ENCODE measurements around the gene TSPY9.
"Not testable (repeated sequence)": the region's sequence is repeated elsewhere in the genome, so short reads cannot be mapped to it uniquely, and the experiment has no call there.

The TSPY9 gene

GRCh38 chrY:9486967-9487366, at the start of gene TSPY9:
Gene TSPY9 (plus strand): TSS chrY:9487267. CDS start chrY:9487313, 46 bp downstream.
- not testable (repeated sequence) for H3K27me3 ChIP-seq (ENCODE audit: control insufficient read depth in 1 of 2, insufficient read depth in 2 of 2, low read length in 2 of 2); H3K36me3 ChIP-seq (ENCODE audit: insufficient read depth, low read length); H3K4me3 ChIP-seq (ENCODE audit: low read depth in 1 of 2, low read length in 2 of 2); H3K27ac ChIP-seq (ENCODE audit: low read depth, low read length); H3K4me1 ChIP-seq (ENCODE audit: insufficient read depth, low read length); H3K9ac ChIP-seq (ENCODE audit: low read length); H3K9me3 ChIP-seq (ENCODE audit: low read length)

GRCh38 chrY:9466655-9467054, 20.4 kb upstream of the TSPY9 start, which contains the start of gene TSPY1:
Gene TSPY1 (plus strand): TSS chrY:9466955. CDS start chrY:9467001, 46 bp downstream.
- H3K36me3 ChIP-seq (ENCODE audit: insufficient read depth, low read length); H3K27ac ChIP-seq (ENCODE audit: low read depth, low read length); H3K9ac ChIP-seq (ENCODE audit: low read length); H3K4me3 ChIP-seq (ENCODE audit: low read depth in 1 of 2, low read length in 2 of 2); H3K9me3 ChIP-seq (ENCODE audit: low read length); H3K27me3 ChIP-seq (ENCODE audit: control insufficient read depth in 1 of 2, insufficient read depth in 2 of 2, low read length in 2 of 2); H3K4me1 ChIP-seq (ENCODE audit: insufficient read depth, low read length): not testable (repeated sequence)

GRCh38 chrY:9504396-9504795, 17.3 kb downstream of the TSPY9 start:
- not testable (repeated sequence) for H3K9ac ChIP-seq (ENCODE audit: low read length); H3K4me3 ChIP-seq (ENCODE audit: low read depth in 1 of 2, low read length in 2 of 2); H3K36me3 ChIP-seq (ENCODE audit: insufficient read depth, low read length); H3K4me1 ChIP-seq (ENCODE audit: insufficient read depth, low read length); H3K27me3 ChIP-seq (ENCODE audit: control insufficient read depth in 1 of 2, insufficient read depth in 2 of 2, low read length in 2 of 2); H3K9me3 ChIP-seq (ENCODE audit: low read length); H3K27ac ChIP-seq (ENCODE audit: low read depth, low read length)

DNA sequence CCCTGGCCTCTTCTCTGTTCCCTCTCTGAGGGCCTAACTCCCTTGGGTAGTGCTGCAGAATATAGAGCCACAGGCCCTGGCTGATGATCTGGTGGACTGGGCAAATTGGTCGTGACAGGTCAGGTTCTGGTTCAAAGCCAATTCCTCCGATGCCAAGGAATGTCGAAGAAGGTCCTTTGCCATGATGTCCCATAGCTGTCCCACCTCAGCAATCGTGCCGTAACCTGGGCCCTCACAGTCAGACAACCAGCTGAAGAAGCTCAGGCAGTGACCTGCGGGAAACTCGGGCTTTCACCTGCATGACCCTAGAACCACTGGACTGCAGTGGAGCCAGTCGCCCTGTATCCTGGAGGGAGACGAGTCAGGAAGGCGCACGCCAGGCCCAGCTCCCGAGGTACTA, 29.2 kb downstream of the TSPY9 start:
- H3K27me3 ChIP-seq (ENCODE audit: control insufficient read depth in 1 of 2, insufficient read depth in 2 of 2, low read length in 2 of 2); H3K9me3 ChIP-seq (ENCODE audit: low read length); H3K4me1 ChIP-seq (ENCODE audit: insufficient read depth, low read length); H3K9ac ChIP-seq (ENCODE audit: low read length); H3K36me3 ChIP-seq (ENCODE audit: insufficient read depth, low read length); H3K27ac ChIP-seq (ENCODE audit: low read depth, low read length); H3K4me3 ChIP-seq (ENCODE audit: low read depth in 1 of 2, low read length in 2 of 2): not testable (repeated sequence)

- H3K9ac ChIP-seq (ENCODE audit: low read length); H3K36me3 ChIP-seq (ENCODE audit: insufficient read depth, low read length); H3K4me1 ChIP-seq (ENCODE audit: insufficient read depth, low read length); H3K27ac ChIP-seq (ENCODE audit: low read depth, low read length); H3K27me3 ChIP-seq (ENCODE audit: control insufficient read depth in 1 of 2, insufficient read depth in 2 of 2, low read length in 2 of 2); H3K4me3 ChIP-seq (ENCODE audit: low read depth in 1 of 2, low read length in 2 of 2); H3K9me3 ChIP-seq (ENCODE audit: low read length): not testable (repeated sequence)
Measured at GRCh38 chrY:9527580-9527979, 40.5 kb downstream of the TSPY9 start, which contains the start of gene TSPY10. Gene TSPY10 (plus strand): TSS chrY:9527880. CDS start chrY:9527926, 46 bp downstream.
